Activated naive CD4-positive, alpha-beta T cell treated with anti-CD3 and anti-CD28 coated beads, Interleukin-2, amount 50 U/mL, for 24 hours (primary cell): ENCODE data around the gene FZD1.

Experiments
- H3K27ac Mint-ChIP-seq: one replicate; pipeline ENCODE4 v1.8.0; 2021; ENCODE audit warnings: mild to moderate bottlenecking, mixed read lengths
- H3K27me3 Mint-ChIP-seq: one replicate; pipeline ENCODE4 v1.8.0; 2021; ENCODE audit warnings: mixed read lengths
- H3K36me3 Mint-ChIP-seq: one replicate; pipeline ENCODE4 v1.8.0; 2021; ENCODE audit warnings: mixed read lengths
- H3K4me1 Mint-ChIP-seq: one replicate; pipeline ENCODE4 v1.8.0; 2021; ENCODE audit warnings: mixed read lengths
- H3K4me3 Mint-ChIP-seq: one replicate; pipeline ENCODE4 v1.8.0; 2021; ENCODE audit warnings: mild to moderate bottlenecking, mixed read lengths
- H3K9me3 Mint-ChIP-seq: one replicate; pipeline ENCODE4 v1.8.0; 2021; ENCODE audit warnings: mixed read lengths

The FZD1 gene

GRCh38 chr7:91286432-91286831 is 22.2 kb downstream of the FZD1 start:
- no peak overlapping the region for H3K27ac Mint-ChIP-seq

GRCh38 chr7:91287371-91288084 is 23.3 kb downstream of the FZD1 start:
- H3K9me3 Mint-ChIP-seq: no peaks in the 10 kb centered on the region
- no peak overlapping the region for H3K4me3 Mint-ChIP-seq
- no peaks in the 10 kb centered on the region for H3K36me3 Mint-ChIP-seq
- no peak overlapping the region for H3K27ac Mint-ChIP-seq
- peaks cover 7% of the 10 kb centered on the region for H3K27me3 Mint-ChIP-seq
- H3K4me1 Mint-ChIP-seq: no peaks in the 10 kb centered on the region

More at GRCh38 chr7:91286432-91286831, 22.2 kb downstream of the FZD1 start:
- no peaks in the 10 kb centered on the region for H3K9me3 Mint-ChIP-seq
- no peaks in the 10 kb centered on the region for H3K36me3 Mint-ChIP-seq
- no peaks in the 10 kb centered on the region for H3K4me1 Mint-ChIP-seq
- peaks cover 9% of the 10 kb centered on the region for H3K27me3 Mint-ChIP-seq
- no peak overlapping the region for H3K4me3 Mint-ChIP-seq

GRCh38 chr7:91288208-91288824 is 24.1 kb downstream of the FZD1 start:
- Mint-ChIP-seq H3K27ac (no peak overlapping the region), H3K4me1 (no peaks in the 10 kb centered on the region), H3K4me3 (no peak overlapping the region), H3K36me3 (no peaks in the 10 kb centered on the region), H3K9me3 (no peaks in the 10 kb centered on the region), H3K27me3 (peaks cover 11% of the 10 kb centered on the region)

DNA sequence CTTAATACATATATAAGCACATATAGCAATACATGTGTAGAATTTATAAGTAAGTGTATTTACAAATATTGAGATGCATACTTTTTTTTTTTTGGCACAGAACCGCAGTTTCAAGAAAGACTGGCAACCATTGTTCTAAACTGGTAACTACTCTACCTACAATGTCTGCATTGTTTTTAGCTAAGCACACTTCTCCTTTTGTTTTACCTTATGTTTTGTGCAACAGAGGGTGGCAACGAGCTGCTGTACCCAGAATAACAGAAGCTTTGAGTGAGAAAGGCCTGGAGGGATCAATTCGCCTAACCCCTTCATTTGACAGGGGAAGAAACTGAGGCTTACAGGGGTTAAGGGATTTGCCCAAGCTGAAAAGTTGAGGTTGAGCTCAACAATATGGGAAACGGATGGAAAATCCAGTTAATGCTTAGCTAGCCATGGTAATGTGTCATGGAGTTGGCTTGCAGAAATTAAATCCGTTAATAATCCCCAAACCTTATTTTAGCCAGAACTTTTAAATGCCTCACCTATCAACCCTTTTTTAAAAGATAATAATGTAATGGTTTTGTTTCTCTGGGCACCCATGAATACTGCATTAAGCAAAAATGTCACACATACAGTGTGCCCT is 25.5 kb downstream of the FZD1 start:
- peaks cover 8% of the 10 kb centered on the region for H3K27me3 Mint-ChIP-seq
- H3K4me3 Mint-ChIP-seq: no peak overlapping the region
- H3K27ac Mint-ChIP-seq: no peak overlapping the region
- H3K9me3 Mint-ChIP-seq: no peaks in the 10 kb centered on the region
- H3K36me3 Mint-ChIP-seq: no peaks in the 10 kb centered on the region
- no peaks in the 10 kb centered on the region for H3K4me1 Mint-ChIP-seq

- Mint-ChIP-seq H3K9me3 (no peaks in the 10 kb centered on the region), H3K36me3 (no peaks in the 10 kb centered on the region), H3K27ac (no peak overlapping the region), H3K4me1 (no peaks in the 10 kb centered on the region), H3K4me3 (no peak overlapping the region), H3K27me3 (peaks cover 8% of the 10 kb centered on the region)
Measured at GRCh38 chr7:91291302-91291701, 27.1 kb downstream of the FZD1 start.

DNA sequence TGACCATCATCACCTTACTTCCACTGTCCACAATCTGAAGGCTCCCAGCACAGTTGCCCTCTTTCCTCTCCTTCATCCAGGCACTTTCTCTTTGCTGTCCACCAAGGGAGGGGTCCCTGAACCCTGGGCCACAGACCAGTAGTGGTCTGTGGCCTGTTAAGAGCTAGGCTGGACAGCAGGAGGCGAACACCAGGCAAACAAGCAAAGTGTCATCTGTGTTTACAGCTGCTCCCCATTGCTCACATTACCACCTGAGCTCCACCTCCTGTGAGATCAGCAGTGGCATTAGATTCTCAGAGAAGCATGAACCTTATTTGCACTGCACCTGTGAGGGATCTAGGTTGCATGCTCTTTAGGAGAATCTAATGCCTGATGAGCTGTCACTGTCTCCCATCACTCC is 27.7 kb downstream of the FZD1 start:
- Mint-ChIP-seq H3K4me3 (no peak overlapping the region), H3K9me3 (no peaks in the 10 kb centered on the region), H3K4me1 (no peaks in the 10 kb centered on the region), H3K27me3 (peaks cover 4% of the 10 kb centered on the region), H3K36me3 (no peaks in the 10 kb centered on the region), H3K27ac (no peak overlapping the region)

DNA sequence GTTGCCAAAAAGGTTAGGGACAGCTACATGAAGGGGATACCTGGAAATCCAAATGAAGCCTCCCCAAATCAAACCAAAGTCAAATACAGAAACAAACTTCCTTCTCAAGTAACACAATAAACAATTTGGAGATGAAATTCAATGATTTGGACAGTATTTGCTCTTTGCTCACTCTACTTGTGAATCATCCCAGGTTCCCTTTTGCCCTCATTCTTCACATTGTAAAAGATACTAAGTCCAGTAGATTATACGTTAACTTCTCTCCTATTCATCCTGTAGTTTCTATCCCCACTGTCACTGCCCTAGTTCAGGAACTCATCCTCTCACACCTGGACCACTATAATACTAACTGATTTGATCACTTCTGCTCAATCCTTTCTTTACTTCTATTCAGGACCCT is 28.3 kb downstream of the FZD1 start:
- no peaks in the 10 kb centered on the region for H3K9me3 Mint-ChIP-seq
- no peaks in the 10 kb centered on the region for H3K36me3 Mint-ChIP-seq
- H3K27me3 Mint-ChIP-seq: peaks cover 4% of the 10 kb centered on the region
- H3K27ac Mint-ChIP-seq: no peak overlapping the region
- H3K4me3 Mint-ChIP-seq: no peak overlapping the region
- no peaks in the 10 kb centered on the region for H3K4me1 Mint-ChIP-seq

- H3K4me3 Mint-ChIP-seq: no peak overlapping the region
- H3K27me3 Mint-ChIP-seq: peaks cover 4% of the 10 kb centered on the region
- H3K9me3 Mint-ChIP-seq: no peaks in the 10 kb centered on the region
- H3K27ac Mint-ChIP-seq: no peak overlapping the region
- H3K4me1 Mint-ChIP-seq: no peaks in the 10 kb centered on the region
- H3K36me3 Mint-ChIP-seq: no peaks in the 10 kb centered on the region
Measured at GRCh38 chr7:91293136-91293535, 28.9 kb downstream of the FZD1 start.

- peaks cover 4% of the 10 kb centered on the region for H3K27me3 Mint-ChIP-seq
- H3K4me3 Mint-ChIP-seq: no peak overlapping the region
- no peak overlapping the region for H3K27ac Mint-ChIP-seq
- no peaks in the 10 kb centered on the region for H3K4me1 Mint-ChIP-seq
- H3K36me3 Mint-ChIP-seq: no peaks in the 10 kb centered on the region
- H3K9me3 Mint-ChIP-seq: no peaks in the 10 kb centered on the region
Measured at GRCh38 chr7:91293840-91294239, 29.6 kb downstream of the FZD1 start.

GRCh38 chr7:91294639-91295220 is 30.5 kb downstream of the FZD1 start:
- Mint-ChIP-seq H3K4me1 (no peaks in the 10 kb centered on the region), H3K27me3 (peaks cover 4% of the 10 kb centered on the region), H3K36me3 (no peaks in the 10 kb centered on the region), H3K4me3 (no peak overlapping the region), H3K27ac (no peak overlapping the region), H3K9me3 (no peaks in the 10 kb centered on the region)

DNA sequence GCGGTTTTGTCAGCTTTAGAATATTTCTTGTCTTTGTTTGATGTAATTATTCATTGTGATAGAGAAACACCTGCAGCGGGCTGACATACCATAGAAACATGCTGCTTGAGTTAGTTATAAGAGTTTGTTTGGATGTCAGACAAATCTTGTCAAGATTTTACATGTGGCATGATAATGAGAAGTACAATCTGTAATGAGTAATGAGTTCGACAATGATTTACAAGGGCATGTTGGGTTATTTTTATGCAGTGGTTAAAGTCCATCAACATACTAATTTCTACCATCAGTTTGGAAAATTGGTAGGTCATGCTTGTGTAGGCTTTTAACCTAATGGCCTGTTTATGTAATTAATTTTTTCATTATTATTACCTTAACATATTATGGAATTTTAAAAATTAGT is 31.3 kb downstream of the FZD1 start:
- Mint-ChIP-seq H3K27ac (no peak overlapping the region), H3K36me3 (no peaks in the 10 kb centered on the region), H3K4me1 (no peaks in the 10 kb centered on the region), H3K9me3 (no peaks in the 10 kb centered on the region), H3K27me3 (peaks cover 4% of the 10 kb centered on the region), H3K4me3 (no peak overlapping the region)

DNA sequence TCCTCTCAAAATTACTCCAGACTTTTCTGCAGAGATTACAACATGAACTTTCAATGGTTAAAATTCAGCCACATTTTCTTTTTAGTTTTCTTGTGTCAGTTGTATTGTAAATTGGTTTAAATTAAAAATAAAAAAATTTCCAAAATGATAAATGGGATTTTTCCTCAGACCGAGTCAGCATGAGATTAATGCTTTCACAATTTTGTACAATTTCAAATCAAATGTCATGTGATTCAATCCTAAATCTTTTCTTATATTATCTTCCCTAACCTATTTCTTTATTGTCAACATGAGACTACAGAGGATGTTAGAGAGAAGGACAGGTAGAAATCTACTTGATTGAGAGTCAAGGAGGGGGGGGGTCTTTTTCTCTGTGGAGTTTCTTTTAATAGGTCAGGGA is 33.7 kb downstream of the FZD1 start:
- H3K27me3 Mint-ChIP-seq: peaks cover 2% of the 10 kb centered on the region
- H3K36me3 Mint-ChIP-seq: no peaks in the 10 kb centered on the region
- H3K9me3 Mint-ChIP-seq: no peaks in the 10 kb centered on the region
- H3K27ac Mint-ChIP-seq: no peak overlapping the region
- H3K4me1 Mint-ChIP-seq: no peaks in the 10 kb centered on the region
- no peak overlapping the region for H3K4me3 Mint-ChIP-seq

GRCh38 chr7:91299952-91300775 is 35.9 kb downstream of the FZD1 start:
- no peak overlapping the region for H3K4me3 Mint-ChIP-seq
- no peaks in the 10 kb centered on the region for H3K4me1 Mint-ChIP-seq
- no peaks in the 10 kb centered on the region for H3K27me3 Mint-ChIP-seq
- no peaks in the 10 kb centered on the region for H3K9me3 Mint-ChIP-seq
- no peak overlapping the region for H3K27ac Mint-ChIP-seq
- H3K36me3 Mint-ChIP-seq: no peaks in the 10 kb centered on the region

- peaks cover 2% of the 10 kb centered on the region for H3K27me3 Mint-ChIP-seq
- H3K27ac Mint-ChIP-seq: no peak overlapping the region
- H3K36me3 Mint-ChIP-seq: no peaks in the 10 kb centered on the region
- H3K9me3 Mint-ChIP-seq: no peaks in the 10 kb centered on the region
- H3K4me1 Mint-ChIP-seq: no peaks in the 10 kb centered on the region
- no peak overlapping the region for H3K4me3 Mint-ChIP-seq
Measured at GRCh38 chr7:91302794-91303193, 38.6 kb downstream of the FZD1 start.

GRCh38 chr7:91306266-91306665 is 42.0 kb downstream of the FZD1 start:
- no peaks in the 10 kb centered on the region for H3K36me3 Mint-ChIP-seq
- H3K27me3 Mint-ChIP-seq: peaks cover 4% of the 10 kb centered on the region
- H3K27ac Mint-ChIP-seq: no peak overlapping the region
- no peaks in the 10 kb centered on the region for H3K9me3 Mint-ChIP-seq
- no peaks in the 10 kb centered on the region for H3K4me1 Mint-ChIP-seq
- H3K4me3 Mint-ChIP-seq: no peak overlapping the region
